Measurements from ENCODE around the gene PCA3.

DNA sequence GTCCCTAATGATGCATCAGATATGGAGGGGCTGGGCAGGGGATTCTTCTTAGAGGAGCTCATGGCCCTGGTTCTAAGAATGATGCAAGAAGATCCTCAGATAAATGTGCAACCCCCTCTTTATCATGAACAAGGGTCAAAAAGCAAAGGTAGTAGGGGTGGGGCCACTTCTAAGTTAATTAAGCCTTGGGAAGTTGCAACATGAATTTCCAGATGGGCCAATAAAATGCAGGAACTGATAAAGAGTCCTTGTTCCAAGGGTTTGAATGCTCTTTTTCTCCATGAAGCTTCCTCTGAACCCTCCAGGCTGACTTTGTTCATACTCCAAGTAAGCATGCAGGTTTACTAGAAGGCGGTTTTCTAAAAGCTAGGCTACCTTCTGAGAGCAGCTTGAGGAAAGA, 25.6 kb downstream of the PCA3 start:
- TF ChIP-seq, protein P1, sequence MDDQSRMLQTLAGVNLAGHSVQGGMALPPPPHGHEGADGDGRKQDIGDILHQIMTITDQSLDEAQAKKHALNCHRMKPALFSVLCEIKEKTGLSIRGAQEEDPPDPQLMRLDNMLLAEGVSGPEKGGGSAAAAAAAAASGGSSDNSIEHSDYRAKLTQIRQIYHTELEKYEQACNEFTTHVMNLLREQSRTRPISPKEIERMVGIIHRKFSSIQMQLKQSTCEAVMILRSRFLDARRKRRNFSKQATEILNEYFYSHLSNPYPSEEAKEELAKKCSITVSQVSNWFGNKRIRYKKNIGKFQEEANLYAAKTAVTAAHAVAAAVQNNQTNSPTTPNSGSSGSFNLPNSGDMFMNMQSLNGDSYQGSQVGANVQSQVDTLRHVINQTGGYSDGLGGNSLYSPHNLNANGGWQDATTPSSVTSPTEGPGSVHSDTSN (IDR thresholded peaks at IDR 0.05) = no peak
- TF ChIP-seq, protein P2, sequence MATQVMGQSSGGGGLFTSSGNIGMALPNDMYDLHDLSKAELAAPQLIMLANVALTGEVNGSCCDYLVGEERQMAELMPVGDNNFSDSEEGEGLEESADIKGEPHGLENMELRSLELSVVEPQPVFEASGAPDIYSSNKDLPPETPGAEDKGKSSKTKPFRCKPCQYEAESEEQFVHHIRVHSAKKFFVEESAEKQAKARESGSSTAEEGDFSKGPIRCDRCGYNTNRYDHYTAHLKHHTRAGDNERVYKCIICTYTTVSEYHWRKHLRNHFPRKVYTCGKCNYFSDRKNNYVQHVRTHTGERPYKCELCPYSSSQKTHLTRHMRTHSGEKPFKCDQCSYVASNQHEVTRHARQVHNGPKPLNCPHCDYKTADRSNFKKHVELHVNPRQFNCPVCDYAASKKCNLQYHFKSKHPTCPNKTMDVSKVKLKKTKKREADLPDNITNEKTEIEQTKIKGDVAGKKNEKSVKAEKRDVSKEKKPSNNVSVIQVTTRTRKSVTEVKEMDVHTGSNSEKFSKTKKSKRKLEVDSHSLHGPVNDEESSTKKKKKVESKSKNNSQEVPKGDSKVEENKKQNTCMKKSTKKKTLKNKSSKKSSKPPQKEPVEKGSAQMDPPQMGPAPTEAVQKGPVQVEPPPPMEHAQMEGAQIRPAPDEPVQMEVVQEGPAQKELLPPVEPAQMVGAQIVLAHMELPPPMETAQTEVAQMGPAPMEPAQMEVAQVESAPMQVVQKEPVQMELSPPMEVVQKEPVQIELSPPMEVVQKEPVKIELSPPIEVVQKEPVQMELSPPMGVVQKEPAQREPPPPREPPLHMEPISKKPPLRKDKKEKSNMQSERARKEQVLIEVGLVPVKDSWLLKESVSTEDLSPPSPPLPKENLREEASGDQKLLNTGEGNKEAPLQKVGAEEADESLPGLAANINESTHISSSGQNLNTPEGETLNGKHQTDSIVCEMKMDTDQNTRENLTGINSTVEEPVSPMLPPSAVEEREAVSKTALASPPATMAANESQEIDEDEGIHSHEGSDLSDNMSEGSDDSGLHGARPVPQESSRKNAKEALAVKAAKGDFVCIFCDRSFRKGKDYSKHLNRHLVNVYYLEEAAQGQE (IDR thresholded peaks at IDR 0.05) = no peak
- TF ChIP-seq POLR2A (IDR thresholded peaks at IDR 0.05; ENCODE audit: low read length) = no peak
- TF ChIP-seq MAFK (IDR thresholded peaks at IDR 0.05; ENCODE audit: partially characterized antibody) = no peak
- TF ChIP-seq MYC (IDR thresholded peaks at IDR 0.05; ENCODE audit: borderline replicate concordance, low read length) = no peak
- no peak for TF ChIP-seq CTCF (IDR thresholded peaks at IDR 0.05)
- no peak for TF ChIP-seq EP300 (IDR thresholded peaks at IDR 0.05)
- TF ChIP-seq JUNB (IDR thresholded peaks at IDR 0.05) = no peak
- TF ChIP-seq RAD21 (conservative IDR thresholded peaks at IDR 0.05 in 1 of 2, IDR thresholded peaks at IDR 0.05 in 1 of 2) = no peak
- TF ChIP-seq CEBPB (IDR thresholded peaks at IDR 0.05) = no peak
